Prostate gland (tissue), 2 donors: ENCODE data around the gene P4HTM.

ENCODE experiments used
- CTCF ChIP-seq, 4 experiments: fragments of 200-600 bp in 2 of 4; fragments of 450-650 bp in 2 of 4; sonication (generic) in 2 of 4; IDR thresholded peaks; 1 replicate in 3 of 4; 2 replicates in 1 of 4; pipeline ENCODE4 v1.5.1; 2016 to 2019; ENCODE audit warnings: antibody characterized with exemption in 4 of 4, mild to moderate bottlenecking in 2 of 4, moderate library complexity in 2 of 4
- POLR2A ChIP-seq: fragments of 450-650 bp; IDR thresholded peaks from one replicate; pipeline ENCODE4 v1.6.1; 2016; ENCODE audit warnings: antibody characterized with exemption, mild to moderate bottlenecking
- POLR2AphosphoS5 ChIP-seq: sonication (generic); formaldehyde crosslinking; IDR thresholded peaks from one replicate; pipeline ENCODE4 v1.6.1; 2017; ENCODE audit warnings: antibody characterized with exemption

- TF ChIP-seq POLR2A (peak; percentile 75), CTCF (IDR thresholded peaks at IDR 0.05) (peak; percentile 37 to 73 (median 56)), POLR2AphosphoS5 (peak; percentile 95)
Measured at GRCh38 chr3:49007068-49007770, 17.2 kb downstream of the P4HTM start, which contains the start of gene WDR6.
